Progenitor cell of endocrine pancreas (in vitro differentiated cells): ENCODE data around the gene MAN2B2. TPM values are rescaled to one million over a fixed set of nuclear protein-coding genes. Genes with fewer than 3 reads are reported as not detected.

Source experiments
- DNase-seq: peaks from one replicate; pipeline ENCODE4 v3.0.0; 2021; ENCODE audit warnings: low spot score; ENCODE audit not compliant: unreplicated experiment
- H3K27ac Mint-ChIP-seq: 2 replicates; pipeline ENCODE4 v1.8.0; 2021; ENCODE audit warnings: mild to moderate bottlenecking, moderate library complexity, mixed read lengths
- H3K27me3 Mint-ChIP-seq: 2 replicates; pipeline ENCODE4 v1.8.0; 2021; ENCODE audit warnings: mixed read lengths
- H3K36me3 Mint-ChIP-seq: 2 replicates; pipeline ENCODE4 v1.8.0; 2022; ENCODE audit warnings: mixed read lengths; ENCODE audit not compliant: insufficient read depth
- H3K4me1 Mint-ChIP-seq: 2 replicates; pipeline ENCODE4 v1.8.0; 2021; ENCODE audit warnings: low read depth, mixed read lengths
- H3K4me3 Mint-ChIP-seq: 2 replicates; pipeline ENCODE4 v1.8.0; 2021; ENCODE audit warnings: low read depth, mild to moderate bottlenecking, moderate library complexity, mixed read lengths
- H3K9me3 Mint-ChIP-seq: 2 replicates; pipeline ENCODE4 v1.8.0; 2021; ENCODE audit warnings: low read depth, mixed read lengths
- total RNA-seq: library from RNA; stranded (reverse); gene quantifications from 2 replicates; pipeline ENCODE4 v1.2.1, GENCODE V29; 2021
- TF ChIP-seq, protein P1 (sequence below): fragments of 200-600 bp; sonication (generic); IDR thresholded peaks from one replicate; pipeline ENCODE4 v1.5.0; 2021; ENCODE audit warnings: antibody characterized with exemption, mild to moderate bottlenecking; ENCODE audit not compliant: unreplicated experiment

The MAN2B2 gene
- total RNA-seq, 1 donor from 2014 or later: 25.4 TPM

DNA sequence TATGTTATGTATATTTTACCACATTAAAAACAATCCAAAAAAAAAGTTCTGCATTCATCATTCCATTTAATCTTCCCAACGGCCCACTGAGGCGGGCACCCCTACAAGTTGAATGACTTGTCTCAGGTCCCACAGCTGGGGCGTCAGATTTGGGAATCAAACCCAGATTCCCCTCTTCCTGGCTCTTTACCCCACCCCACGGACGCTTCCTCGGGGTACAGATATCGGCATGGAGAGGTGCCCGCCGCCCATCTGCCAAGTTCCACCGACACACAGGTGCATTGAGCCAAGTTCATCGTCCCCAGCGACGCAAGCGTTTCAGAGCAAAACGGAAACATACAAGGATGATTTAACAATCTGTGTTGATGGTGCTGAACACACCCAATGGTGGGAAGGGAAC lies 36.9 kb upstream of the MAN2B2 start:
- no peak for DNase-seq
- H3K4me3 Mint-ChIP-seq: no peak overlapping the region
- H3K4me1 Mint-ChIP-seq: peaks cover 2% of the 10 kb centered on the region
- no peaks in the 10 kb centered on the region for H3K36me3 Mint-ChIP-seq
- H3K9me3 Mint-ChIP-seq: peaks cover 4% of the 10 kb centered on the region
- H3K27ac Mint-ChIP-seq: no peak overlapping the region
- peaks cover 25% of the 10 kb centered on the region for H3K27me3 Mint-ChIP-seq
- TF ChIP-seq, protein P1, sequence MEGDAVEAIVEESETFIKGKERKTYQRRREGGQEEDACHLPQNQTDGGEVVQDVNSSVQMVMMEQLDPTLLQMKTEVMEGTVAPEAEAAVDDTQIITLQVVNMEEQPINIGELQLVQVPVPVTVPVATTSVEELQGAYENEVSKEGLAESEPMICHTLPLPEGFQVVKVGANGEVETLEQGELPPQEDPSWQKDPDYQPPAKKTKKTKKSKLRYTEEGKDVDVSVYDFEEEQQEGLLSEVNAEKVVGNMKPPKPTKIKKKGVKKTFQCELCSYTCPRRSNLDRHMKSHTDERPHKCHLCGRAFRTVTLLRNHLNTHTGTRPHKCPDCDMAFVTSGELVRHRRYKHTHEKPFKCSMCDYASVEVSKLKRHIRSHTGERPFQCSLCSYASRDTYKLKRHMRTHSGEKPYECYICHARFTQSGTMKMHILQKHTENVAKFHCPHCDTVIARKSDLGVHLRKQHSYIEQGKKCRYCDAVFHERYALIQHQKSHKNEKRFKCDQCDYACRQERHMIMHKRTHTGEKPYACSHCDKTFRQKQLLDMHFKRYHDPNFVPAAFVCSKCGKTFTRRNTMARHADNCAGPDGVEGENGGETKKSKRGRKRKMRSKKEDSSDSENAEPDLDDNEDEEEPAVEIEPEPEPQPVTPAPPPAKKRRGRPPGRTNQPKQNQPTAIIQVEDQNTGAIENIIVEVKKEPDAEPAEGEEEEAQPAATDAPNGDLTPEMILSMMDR: no peak

DNA sequence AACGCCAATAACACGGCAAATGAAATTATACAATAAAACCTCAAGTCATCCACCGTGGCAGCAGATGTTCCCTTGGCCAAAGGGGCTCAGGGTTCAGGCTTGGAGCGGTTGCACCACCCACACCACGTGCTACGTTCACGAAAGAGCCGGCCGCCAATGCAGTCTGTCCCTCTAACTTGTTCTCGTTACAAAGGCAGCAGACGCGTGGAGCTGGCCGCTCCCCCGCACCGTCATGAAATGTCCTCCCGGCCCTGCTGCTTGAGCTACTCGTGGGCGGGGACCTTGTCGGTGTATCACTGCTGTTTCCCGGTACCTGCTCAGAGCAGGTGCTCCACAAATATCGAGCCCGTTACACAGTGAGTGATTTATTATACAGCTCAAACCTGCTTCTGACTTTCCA lies 36.4 kb upstream of the MAN2B2 start:
- H3K9me3 Mint-ChIP-seq: peaks cover 4% of the 10 kb centered on the region
- DNase-seq: no peak
- peaks cover 25% of the 10 kb centered on the region for H3K27me3 Mint-ChIP-seq
- peaks cover 2% of the 10 kb centered on the region for H3K4me1 Mint-ChIP-seq
- H3K36me3 Mint-ChIP-seq: no peaks in the 10 kb centered on the region
- TF ChIP-seq, protein P1: no peak
- H3K27ac Mint-ChIP-seq: no peak overlapping the region
- H3K4me3 Mint-ChIP-seq: no peak overlapping the region

DNA sequence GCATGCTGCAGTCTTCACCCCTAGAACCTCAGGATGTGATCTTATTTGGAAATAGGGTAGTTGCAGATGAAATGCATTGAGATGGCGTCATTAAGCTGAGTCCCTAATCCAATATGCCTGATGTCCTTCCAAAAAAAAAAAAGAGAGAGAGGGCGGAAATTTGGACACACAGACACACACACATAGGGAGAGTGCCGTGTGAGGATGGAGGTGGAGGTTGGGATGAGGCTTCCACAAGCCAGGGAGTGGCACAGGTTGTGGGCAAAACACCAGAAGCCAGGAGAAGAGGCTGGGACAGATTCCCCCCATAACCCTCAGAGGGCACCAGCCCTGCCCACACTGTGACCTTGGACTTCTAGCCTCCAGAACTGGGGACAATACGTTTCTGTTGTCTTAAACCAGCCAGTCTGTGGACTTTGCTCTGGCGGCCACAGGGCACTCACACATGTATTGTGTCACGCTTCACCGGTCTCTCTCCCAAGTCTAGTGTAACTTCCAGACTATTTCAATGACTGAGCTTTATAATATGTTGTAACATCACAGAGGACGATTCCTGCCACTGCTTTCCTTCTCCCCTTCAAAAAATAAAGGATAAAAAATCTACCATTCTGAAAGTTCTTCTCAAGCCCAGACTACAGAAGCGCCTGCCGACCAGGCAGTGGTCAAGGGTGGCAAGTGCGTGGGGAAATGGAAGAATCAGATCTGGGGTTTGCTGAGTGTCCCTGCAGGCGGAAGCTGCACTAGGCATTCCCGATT lies 35.8 kb upstream of the MAN2B2 start:
- DNase-seq: no peak
- no peak overlapping the region for H3K27ac Mint-ChIP-seq
- peaks cover 2% of the 10 kb centered on the region for H3K4me1 Mint-ChIP-seq
- H3K27me3 Mint-ChIP-seq: peaks cover 25% of the 10 kb centered on the region
- peaks cover 4% of the 10 kb centered on the region for H3K9me3 Mint-ChIP-seq
- no peak overlapping the region for H3K4me3 Mint-ChIP-seq
- no peaks in the 10 kb centered on the region for H3K36me3 Mint-ChIP-seq
- TF ChIP-seq, protein P1: no peak

DNA sequence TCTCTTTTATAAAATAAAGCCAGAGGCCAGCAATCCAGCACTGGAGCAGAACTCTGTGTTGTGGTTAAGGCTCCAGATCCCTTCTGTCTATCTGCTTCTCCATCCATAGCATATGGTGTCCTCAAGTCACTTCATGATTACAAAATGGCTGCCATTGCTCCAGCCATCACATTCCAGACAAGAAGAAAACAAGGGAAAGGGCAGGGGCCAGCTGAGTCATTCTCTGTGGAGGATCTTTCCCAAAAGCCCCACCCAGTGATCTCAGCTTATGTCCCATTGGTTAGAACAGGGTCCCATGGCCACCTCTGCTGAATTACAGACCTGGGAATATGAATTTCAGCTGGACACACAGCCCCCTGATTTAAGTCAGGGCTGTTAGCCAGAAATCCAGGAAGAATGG lies 34.1 kb upstream of the MAN2B2 start:
- no peak for DNase-seq
- Mint-ChIP-seq H3K27ac (no peak overlapping the region), H3K4me1 (peaks cover 2% of the 10 kb centered on the region), H3K9me3 (peaks cover 4% of the 10 kb centered on the region), H3K27me3 (peaks cover 25% of the 10 kb centered on the region), H3K36me3 (no peaks in the 10 kb centered on the region), H3K4me3 (no peak overlapping the region)
- TF ChIP-seq, protein P1: no peak

DNA sequence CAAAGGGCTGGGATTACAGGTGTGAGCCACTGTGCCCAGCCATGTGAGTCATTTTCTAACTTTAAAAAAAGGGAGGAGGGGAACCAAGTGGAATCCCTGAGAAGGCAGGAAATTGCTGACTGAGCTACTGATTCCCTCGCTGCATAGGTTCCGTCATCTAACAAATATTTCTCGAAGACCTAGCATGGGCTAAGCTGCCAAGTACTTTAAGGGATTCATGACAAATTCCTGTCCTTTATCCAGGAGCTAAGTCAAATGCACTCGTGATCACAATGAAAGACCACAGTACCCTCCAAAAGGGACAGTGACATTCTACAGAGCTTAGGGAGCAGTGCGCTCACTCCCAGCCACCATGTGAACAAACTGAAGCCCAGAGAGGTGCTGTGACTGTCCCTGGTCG lies 33.2 kb upstream of the MAN2B2 start:
- peaks cover 26% of the 10 kb centered on the region for H3K27me3 Mint-ChIP-seq
- TF ChIP-seq, protein P1: no peak
- no peak for DNase-seq
- H3K4me1 Mint-ChIP-seq: peaks cover 2% of the 10 kb centered on the region
- H3K9me3 Mint-ChIP-seq: peaks cover 4% of the 10 kb centered on the region
- no peaks in the 10 kb centered on the region for H3K36me3 Mint-ChIP-seq
- no peak overlapping the region for H3K4me3 Mint-ChIP-seq
- H3K27ac Mint-ChIP-seq: no peak overlapping the region
